HL-60 (cell line): ENCODE measurements around the gene AURKA.

Experiments
- CTCF ChIP-seq: IDR thresholded peaks from one replicate; pipeline ENCODE4 v1.5.1; 2011; ENCODE audit warnings: low read length, control low read depth, inconsistent platforms; ENCODE audit not compliant: insufficient read depth
- GABPA ChIP-seq: IDR thresholded peaks from 2 replicates; pipeline ENCODE4 v1.6.1; 2012; ENCODE audit warnings: low read depth
- POLR2AphosphoS5 ChIP-seq: IDR thresholded peaks from 2 replicates; pipeline ENCODE4 v1.6.1; 2012; ENCODE audit warnings: low read depth
- SPI1 ChIP-seq: IDR thresholded peaks from 2 replicates; pipeline ENCODE4 v1.6.1; 2012; ENCODE audit warnings: low read depth, mild to moderate bottlenecking, borderline replicate concordance

GRCh38 chr20:56322681-56323080 is 69.3 kb downstream of the AURKA start:
- TF ChIP-seq POLR2AphosphoS5: no peak
- TF ChIP-seq CTCF: no peak
- no peak for TF ChIP-seq SPI1
- TF ChIP-seq GABPA: no peak
